H1 (cell line): ENCODE measurements around the gene PARD3. TPM values are rescaled to one million over a fixed set of nuclear protein-coding genes. Genes with fewer than 3 reads are reported as not detected.

Experiments used
- CTCF ChIA-PET: fragments of 300-600 bp; sonication (Branson Sonifier 250); formaldehyde crosslinking; loops from one replicate; lab custom pipeline; 2021; ENCODE audit not compliant: partially characterized antibody; lab: Charles Lee
- POLR2A ChIA-PET: fragments of 300-600 bp; sonication (Branson Sonifier 250); formaldehyde crosslinking; loops from one replicate; lab custom pipeline; 2021; ENCODE audit warnings: inconsistent platforms; ENCODE audit not compliant: partially characterized antibody; lab: Charles Lee
- DNase-seq, 2 experiments: peaks; one replicate each; pipeline versions ENCODE4 v3.0.0 to v3.0.0-alpha.2; 2010 to 2022; ENCODE audit warnings: low spot score in 2 of 2, low read depth in 1 of 2, mixed read lengths in 1 of 2
- FAIRE-seq: peaks from 2 replicates; lab custom pipeline; 2011; peaks lifted over from hg19 to GRCh38; lab: Jason Lieb, UNC
- H2AFZ ChIP-seq: 2 replicates; pipeline ENCODE4 v1.8.1; 2012; ENCODE audit warnings: low read length, inconsistent platforms
- H2AK5ac ChIP-seq: 2 replicates; pipeline ENCODE4 v1.6.1; 2013; ENCODE audit warnings: low read depth, low read length
- H2BK120ac ChIP-seq: replicated peaks from 2 replicates; pipeline ENCODE3; 2013; ENCODE audit warnings: low read depth, low read length, inconsistent platforms
- H2BK12ac ChIP-seq: 2 replicates; pipeline ENCODE4 v1.6.1; 2013; ENCODE audit warnings: low read depth, low read length
- H2BK15ac ChIP-seq: 2 replicates; pipeline ENCODE4 v1.6.1; 2013; ENCODE audit warnings: low read length
- H2BK20ac ChIP-seq: 2 replicates; pipeline ENCODE4 v1.6.1; 2013; ENCODE audit warnings: low read length
- H2BK5ac ChIP-seq: 2 replicates; pipeline ENCODE4 v1.6.1; 2013; ENCODE audit warnings: low read depth, low read length
- H3K14ac ChIP-seq: 2 replicates; pipeline ENCODE4 v1.6.1; 2013; ENCODE audit warnings: inconsistent platforms; ENCODE audit not compliant: insufficient read length
- H3K18ac ChIP-seq: 2 replicates; pipeline ENCODE4 v1.6.1; 2013; ENCODE audit warnings: low read length; ENCODE audit errors: extremely low read depth
- H3K23ac ChIP-seq: 2 replicates; pipeline ENCODE4 v1.6.1; 2013; ENCODE audit warnings: inconsistent platforms; ENCODE audit not compliant: insufficient read length
- H3K23me2 ChIP-seq: 2 replicates; pipeline ENCODE4 v1.6.1; 2013; ENCODE audit warnings: low read depth, low read length
- H3K27ac ChIP-seq: 2 replicates; pipeline ENCODE4 v1.6.1; 2011; ENCODE audit warnings: low read depth, low read length, inconsistent platforms
- H3K27me3 ChIP-seq, 4 experiments: replicated peaks in 1 of 4; 1 replicate in 1 of 4; 2 replicates in 3 of 4; pipeline versions ENCODE4 v1.6.1 to v1.8.1; 2011 to 2013; ENCODE audit warnings: low read length in 3 of 4, mild to moderate bottlenecking in 3 of 4, inconsistent platforms in 2 of 4, mixed read lengths in 2 of 4, moderate library complexity in 1 of 4; ENCODE audit not compliant: control insufficient read depth in 3 of 4, insufficient read depth in 3 of 4; ENCODE audit errors: extremely low read depth in 1 of 4
- H3K36me3 ChIP-seq, 4 experiments: 2 replicates each; pipeline versions ENCODE4 v1.6.1 to v1.8.1; 2011 to 2013; ENCODE audit warnings: mild to moderate bottlenecking in 4 of 4, low read length in 3 of 4, moderate library complexity in 2 of 4, control low read depth in 1 of 4, inconsistent platforms in 1 of 4; ENCODE audit not compliant: insufficient read depth in 4 of 4, control insufficient read depth in 2 of 4
- H3K4ac ChIP-seq: replicated peaks from 2 replicates; pipeline ENCODE3; 2013; ENCODE audit warnings: low read length, low read depth, mixed read lengths, inconsistent platforms; ENCODE audit not compliant: insufficient read length
- H3K4me1 ChIP-seq, 4 experiments: replicated peaks in 1 of 4; 1 replicate in 1 of 4; 2 replicates in 3 of 4; pipeline versions ENCODE4 v1.6.1 to v1.8.1; 2011 to 2013; ENCODE audit warnings: low read length in 3 of 4, inconsistent platforms in 2 of 4, mixed read lengths in 1 of 4; ENCODE audit not compliant: insufficient read depth in 4 of 4, control insufficient read depth in 3 of 4
- H3K4me2 ChIP-seq, 2 experiments: 2 replicates each; pipeline versions ENCODE4 v1.6.1 to v1.8.1; 2011 to 2013; ENCODE audit warnings: low read depth in 2 of 2, low read length in 2 of 2, control low read depth in 1 of 2, inconsistent platforms in 1 of 2, mild to moderate bottlenecking in 1 of 2; ENCODE audit not compliant: insufficient read depth in 1 of 2
- H3K4me3 ChIP-seq, 4 experiments: fragments of 200-600, 300-600 bp in 1 of 4; sonication (generic), shearing (Covaris generic), sonication (Bioruptor Twin) in 1 of 4; 2 replicates each; pipeline versions ENCODE4 v1.5.1 to v1.8.1; 2011 to 2016; ENCODE audit warnings: low read length in 4 of 4, low read depth in 3 of 4, control low read depth in 2 of 4, inconsistent platforms in 2 of 4, mild to moderate bottlenecking in 2 of 4, mixed read lengths in 1 of 4, moderate library complexity in 1 of 4; ENCODE audit not compliant: insufficient read depth in 2 of 4; ENCODE audit errors: extremely low read depth in 1 of 4
- H3K56ac ChIP-seq: replicated peaks from 2 replicates; pipeline ENCODE3; 2013; ENCODE audit warnings: low read depth, mild to moderate bottlenecking, mixed read lengths, low read length, inconsistent platforms; ENCODE audit not compliant: insufficient read length
- H3K79me1 ChIP-seq: 2 replicates; pipeline ENCODE4 v1.6.1; 2013; ENCODE audit warnings: low read depth, low read length, control low read depth
- H3K79me2 ChIP-seq, 2 experiments: 2 replicates each; pipeline versions ENCODE4 v1.6.1 to v1.8.1; 2012 to 2013; ENCODE audit warnings: low read length in 2 of 2, mild to moderate bottlenecking in 2 of 2, inconsistent platforms in 1 of 2; ENCODE audit not compliant: insufficient read depth in 2 of 2, control insufficient read depth in 1 of 2
- H3K9ac ChIP-seq, 4 experiments: replicated peaks in 1 of 4; 1 replicate in 1 of 4; 2 replicates in 3 of 4; pipeline versions ENCODE4 v1.6.1 to v1.8.1; 2011 to 2013; ENCODE audit warnings: low read depth in 3 of 4, low read length in 3 of 4, control low read depth in 2 of 4, mild to moderate bottlenecking in 2 of 4, moderate library complexity in 2 of 4, inconsistent platforms in 1 of 4; ENCODE audit errors: extremely low read depth in 1 of 4
- H3K9me3 ChIP-seq, 2 experiments: 2 replicates each; pipeline versions ENCODE4 v1.6.1 to v1.8.1; 2012 to 2013; ENCODE audit warnings: mild to moderate bottlenecking in 2 of 2, moderate library complexity in 2 of 2, control low read depth in 1 of 2, inconsistent platforms in 1 of 2, low read depth in 1 of 2, low read length in 1 of 2, mixed read lengths in 1 of 2; ENCODE audit not compliant: insufficient read depth in 2 of 2
- H4K20me1 ChIP-seq, 2 experiments: replicated peaks in 1 of 2; 2 replicates each; pipeline versions ENCODE3 to v1.8.1; 2011 to 2013; ENCODE audit warnings: inconsistent platforms in 2 of 2, low read length in 2 of 2, mild to moderate bottlenecking in 1 of 2; ENCODE audit not compliant: insufficient read depth in 2 of 2, control insufficient read depth in 1 of 2
- H4K5ac ChIP-seq: 2 replicates; pipeline ENCODE4 v1.6.1; 2013; ENCODE audit warnings: low read length, low read depth, mixed read lengths, inconsistent platforms; ENCODE audit not compliant: insufficient read length
- H4K8ac ChIP-seq: 2 replicates; pipeline ENCODE4 v1.8.0; 2013; ENCODE audit warnings: mild to moderate bottlenecking, moderate library complexity, low read length, inconsistent platforms; ENCODE audit not compliant: insufficient read depth; ENCODE audit errors: extremely low read depth
- H4K91ac ChIP-seq: replicated peaks from 2 replicates; pipeline ENCODE3; 2013; ENCODE audit warnings: low read length, mixed read lengths, inconsistent platforms; ENCODE audit not compliant: insufficient read length
- ASH2L ChIP-seq: fragments of 200-600, 300-600 bp; sonication (generic); IDR thresholded peaks from one replicate; pipeline ENCODE4 v1.7.1; 2017; ENCODE audit warnings: low read length
- CBX8 ChIP-seq: fragments of 300-800, 300-1000 bp; sonication (generic); IDR thresholded peaks from 2 replicates; pipeline ENCODE4 v1.7.1; 2016; ENCODE audit warnings: low read depth, low read length, borderline replicate concordance
- CTCF ChIP-seq, 3 experiments: IDR thresholded peaks; 1 replicate in 2 of 3; 2 replicates in 1 of 3; pipeline versions ENCODE4 v1.5.1 to v1.6.1; 2011; ENCODE audit warnings: low read length in 3 of 3, mild to moderate bottlenecking in 3 of 3, inconsistent platforms in 2 of 3, low read depth in 1 of 3, moderate library complexity in 1 of 3; ENCODE audit not compliant: insufficient read depth in 1 of 3; ENCODE audit errors: control extremely low read depth in 1 of 3
- GTF2F1 ChIP-seq: IDR thresholded peaks from 2 replicates; pipeline ENCODE4 v1.6.1; 2012; ENCODE audit warnings: low read depth, low read length, improper control_type of control experiment, borderline replicate concordance
- KDM1A ChIP-seq: fragments of 200-600, 300-600 bp; sonication (generic); IDR thresholded peaks from 2 replicates; pipeline ENCODE4 v1.7.1; 2016; ENCODE audit warnings: mild to moderate bottlenecking, low read length, borderline replicate concordance
- KDM5A ChIP-seq: fragments of 200-600 bp; IDR thresholded peaks from 2 replicates; pipeline ENCODE4 v1.7.1; 2012; ENCODE audit warnings: mild to moderate bottlenecking, low read length, inconsistent platforms, mixed read lengths
- MAFK ChIP-seq: IDR thresholded peaks from 2 replicates; pipeline ENCODE4 v1.6.1; 2012; ENCODE audit warnings: low read depth, mild to moderate bottlenecking, improper control_type of control experiment, low read length
- POLR2AphosphoS5 ChIP-seq: IDR thresholded peaks from 2 replicates; pipeline ENCODE4 v1.6.1; 2011; ENCODE audit warnings: low read depth, low read length
- POU5F1 ChIP-seq: IDR thresholded peaks from 2 replicates; pipeline ENCODE4 v1.6.1; 2011; ENCODE audit warnings: low read depth, mild to moderate bottlenecking, low read length, moderate library complexity
- RBBP5 ChIP-seq: IDR thresholded peaks from 2 replicates; pipeline ENCODE4 v1.7.1; 2012; ENCODE audit warnings: low read depth, mild to moderate bottlenecking, inconsistent platforms, low read length, moderate library complexity, borderline replicate concordance
- RNF2 ChIP-seq: fragments of 200-900, 300-1000 bp; sonication (generic); IDR thresholded peaks from 2 replicates; pipeline ENCODE4 v1.7.1; 2016; ENCODE audit warnings: borderline replicate concordance, low read depth, mild to moderate bottlenecking, antibody characterized with exemption, low read length; ENCODE audit not compliant: poor library complexity, severe bottlenecking; ENCODE audit errors: missing control alignments
- SP2 ChIP-seq: IDR thresholded peaks from 2 replicates; pipeline ENCODE4 v1.6.1; 2012; ENCODE audit warnings: mild to moderate bottlenecking, low read length, inconsistent platforms
- WGBS, 2 experiments: shearing (Covaris generic) in 1 of 2; methylation state at CpG; one replicate each; pipeline versions ENCODE4 v1.1.6 to v1.1.7; 2013 to 2015; ENCODE audit warnings: low lambda C conversion rate in 2 of 2, mixed read lengths in 2 of 2, inconsistent platforms in 1 of 2, low coverage in 1 of 2, missing lambda C conversion rate in 1 of 2; ENCODE audit not compliant: insufficient replicate concordance in 2 of 2, insufficient coverage in 1 of 2, insufficient read length in 1 of 2; ENCODE audit errors: extremely low coverage in 1 of 2, missing lambda C conversion rate in 1 of 2; 5-methylcytosine and 5-hydroxymethylcytosine counted together
- polyA plus RNA-seq, 7 experiments: library from polyadenylated mRNA; depleted of rRNA in 3 of 7; stranded (reverse) in 5 of 7; unstranded in 2 of 7; fragments of >200 nt in 5 of 7; fragments of 200-250 nt in 2 of 7; gene quantifications; 1 replicate in 5 of 7; 2 replicates in 1 of 7; 4 replicates in 1 of 7; pipeline versions ENCODE4 v1.2.1 to v1.2.3, GENCODE V29; 2011 to 2013; ENCODE audit warnings: missing spikeins in 2 of 7, mixed read lengths in 2 of 7
- total RNA-seq: library from RNA; stranded (reverse); fragmentation: NEBNext Ultra II Directional; extraction: Animal tissue kit (Norgen Biotek cat#: 25700); gene quantifications from 2 replicates; pipeline ENCODE4 v1.2.1, GENCODE V29; 2021

PARD3 gene
- total and polyA plus RNA-seq, 2 of the 8 experiments (the other 6 are each of a cell fraction or from before 2014, with no cell fraction given): 19.7 to 49.1 TPM

DNA sequence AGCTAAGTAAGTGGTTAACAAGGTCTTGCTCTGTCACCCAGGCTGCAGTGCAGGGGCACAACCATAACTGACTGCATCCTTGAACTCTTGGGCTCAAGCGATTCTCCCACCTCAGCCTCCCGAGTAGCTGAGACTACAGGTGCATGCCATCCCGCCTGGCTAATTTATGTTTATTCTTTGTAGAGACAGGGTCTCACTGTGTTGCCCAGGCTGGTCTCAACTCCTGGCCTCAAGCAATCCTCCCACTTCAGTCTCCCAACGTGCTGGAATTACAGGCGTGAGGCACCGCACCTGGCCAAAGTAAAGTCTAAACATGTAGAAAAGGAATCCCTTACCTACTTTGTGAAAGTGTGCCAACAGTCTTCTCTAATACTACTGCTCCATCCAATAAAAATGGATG lies 17.9 kb downstream of the PARD3 start:
- H3K79me2 ChIP-seq: peaks cover 3 to 98% of the 10 kb centered on the region in 2 experiments
- no peak overlapping the region for H3K4ac ChIP-seq
- DNase-seq (no peak), FAIRE-seq (no peak)
- no peak overlapping the region for H4K5ac ChIP-seq
- H3K27ac ChIP-seq: no peak overlapping the region
- peaks cover under 1 to 19% of the 10 kb centered on the region in 2 experiments for H4K20me1 ChIP-seq
- ChIA-PET CTCF (interaction anchor here (1.1 to 1.9 kb wide), 5 partner anchors 11 to 132 kb away, joined by 3 to 4 read pairs (median 3); no protein-coding TSS in a partner anchor), POLR2A (no interaction called here)
- no peak overlapping the region for H4K8ac ChIP-seq
- no peak overlapping the region for H3K14ac ChIP-seq
- H3K4me2 ChIP-seq: no peak overlapping the region
- no peak overlapping the region for H3K4me3 ChIP-seq
- H2BK15ac ChIP-seq: no peak overlapping the region
- H3K36me3 ChIP-seq: no peaks in the 10 kb centered on the region; a peak in 1 of 8 replicates
- H3K56ac ChIP-seq: no peak overlapping the region
- H3K9ac ChIP-seq: no peak overlapping the region
- H2AFZ ChIP-seq: no peak overlapping the region
- no peak overlapping the region for H2BK12ac ChIP-seq
- H3K23me2 ChIP-seq: no peaks in the 10 kb centered on the region
- H2AK5ac ChIP-seq: no peak overlapping the region
- H3K18ac ChIP-seq: no peak overlapping the region
- H3K79me1 ChIP-seq: peaks cover 16% of the 10 kb centered on the region
- H3K4me1 ChIP-seq: peaks cover 0 to 11% (median 5%) of the 10 kb centered on the region in 4 experiments; a peak in 4 of 7 replicates
- H3K27me3 ChIP-seq: no peaks in the 10 kb centered on the region
- H2BK5ac ChIP-seq: no peak overlapping the region
- H2BK20ac ChIP-seq: no peak overlapping the region
- 89% methylated on average over 6 of the region's 6 CpGs; no CpG with 5 or more reads in 1 of the 2 experiments for WGBS, 2 experiments
- H3K23ac ChIP-seq: no peak overlapping the region
- H2BK120ac ChIP-seq: no peak overlapping the region
- no peaks in the 10 kb centered on the region for H3K9me3 ChIP-seq
- H4K91ac ChIP-seq: no peak overlapping the region
- TF ChIP-seq CTCF (IDR thresholded peaks at IDR 0.05; ENCODE audit: control extremely low read depth in 1 of 3, insufficient read depth in 1 of 3, low read depth in 1 of 3, low read length in 3 of 3) (no peak), POU5F1 (no peak), MAFK (no peak), CBX8 (no peak), SP2 (no peak), KDM1A (no peak), GTF2F1 (no peak), RNF2 (no peak), KDM5A (no peak), RBBP5 (no peak), POLR2AphosphoS5 (no peak), ASH2L (no peak)
